Caco-2 (cell line): ENCODE data around the gene TMUB2. TPM values are rescaled to one million over a fixed set of nuclear protein-coding genes. Genes with fewer than 3 reads are reported as not detected.
A peak's percentile ranks its signal among the peaks of the same experiment; 100 is the strongest.

ENCODE experiments used
- BruUV-seq: library from RNA; stranded (reverse); fragments of 400-500 nt; replicated peaks from 2 replicates; lab custom pipeline; 2021; lab: Mats Ljungman, UMichigan
- CTCF ChIA-PET: fragments of 300-600 bp; sonication (Branson Sonifier 250); formaldehyde crosslinking; loops from one replicate; lab custom pipeline; 2022; ENCODE audit warnings: antibody characterized with exemption; lab: Charles Lee
- POLR2A ChIA-PET: fragments of 300-600 bp; sonication (Branson Sonifier 250); formaldehyde crosslinking; loops from one replicate; lab custom pipeline; 2022; ENCODE audit warnings: antibody characterized with exemption; lab: Charles Lee
- DNase-seq, 2 experiments: peaks; one replicate each; pipeline versions ENCODE4 v3.0.0 to v3.0.0-alpha.2; 2020 to 2022
- H3K27me3 ChIP-seq: replicated peaks from 2 replicates; pipeline ENCODE4 v1.6.0; 2011; ENCODE audit warnings: low read length; ENCODE audit not compliant: control insufficient read depth, insufficient read depth
- H3K36me3 ChIP-seq: 2 replicates; pipeline ENCODE4 v1.5.1; 2011; ENCODE audit warnings: low read length; ENCODE audit not compliant: control insufficient read depth, insufficient read depth
- H3K4me1 ChIP-seq: fragments of 250-450 bp; sonication (Bioruptor Pico); 2 replicates; pipeline ENCODE4 v1.5.1; 2020; ENCODE audit warnings: mild to moderate bottlenecking
- H3K4me3 ChIP-seq: 2 replicates; pipeline ENCODE4 v1.5.1; 2011; ENCODE audit warnings: low read depth, mild to moderate bottlenecking, control low read depth, low read length
- H3K9me3 ChIP-seq: fragments of 250-450 bp; sonication (Bioruptor Pico); 2 replicates; pipeline ENCODE4 v1.5.1; 2020; ENCODE audit warnings: mild to moderate bottlenecking, moderate library complexity
- H3K27ac Mint-ChIP-seq: one replicate; pipeline ENCODE4 v1.8.0; 2022; ENCODE audit warnings: mixed read lengths; ENCODE audit not compliant: unreplicated experiment
- H3K27me3 Mint-ChIP-seq: one replicate; pipeline ENCODE4 v1.8.0; 2022; ENCODE audit warnings: mixed read lengths; ENCODE audit not compliant: insufficient read depth, unreplicated experiment
- H3K36me3 Mint-ChIP-seq: one replicate; pipeline ENCODE4 v1.8.0; 2022; ENCODE audit warnings: mild to moderate bottlenecking, mixed read lengths; ENCODE audit not compliant: insufficient read depth, unreplicated experiment
- H3K4me1 Mint-ChIP-seq: one replicate; pipeline ENCODE4 v1.8.0; 2022; ENCODE audit warnings: low read depth, mixed read lengths; ENCODE audit not compliant: unreplicated experiment
- H3K4me3 Mint-ChIP-seq: one replicate; pipeline ENCODE4 v1.8.0; 2022; ENCODE audit warnings: mild to moderate bottlenecking, moderate library complexity, mixed read lengths; ENCODE audit not compliant: unreplicated experiment
- H3K9me3 Mint-ChIP-seq: one replicate; pipeline ENCODE4 v1.8.0; 2022; ENCODE audit warnings: mixed read lengths; ENCODE audit not compliant: unreplicated experiment
- intact Hi-C: fragments of 100-400 bp; cut with micrococcal nuclease; formaldehyde crosslinking; loops from one replicate; pipeline ENCODE4 v1.10.0; 2022; ENCODE audit not compliant: unreplicated experiment
- total RNA-seq: library from RNA; stranded (reverse); gene quantifications from 2 replicates; pipeline ENCODE4 v1.2.3, GENCODE V29; 2022
- TF ChIP-seq, protein P1 (sequence below), 2 experiments: fragments of 200-600 bp in 1 of 2; IDR thresholded peaks; 1 replicate in 1 of 2; 2 replicates in 1 of 2; pipeline versions ENCODE4 v1.5.1 to v1.8.0; 2011 to 2022; ENCODE audit warnings: antibody characterized with exemption in 1 of 2, control low read depth in 1 of 2, inconsistent platforms in 1 of 2, low read depth in 1 of 2, low read length in 1 of 2, mild to moderate bottlenecking in 1 of 2, moderate library complexity in 1 of 2; ENCODE audit not compliant: insufficient read depth in 1 of 2, severe bottlenecking in 1 of 2, unreplicated experiment in 1 of 2

The TMUB2 gene
- total RNA-seq, 1 experiment from 2014 or later = 28.4 TPM

DNA sequence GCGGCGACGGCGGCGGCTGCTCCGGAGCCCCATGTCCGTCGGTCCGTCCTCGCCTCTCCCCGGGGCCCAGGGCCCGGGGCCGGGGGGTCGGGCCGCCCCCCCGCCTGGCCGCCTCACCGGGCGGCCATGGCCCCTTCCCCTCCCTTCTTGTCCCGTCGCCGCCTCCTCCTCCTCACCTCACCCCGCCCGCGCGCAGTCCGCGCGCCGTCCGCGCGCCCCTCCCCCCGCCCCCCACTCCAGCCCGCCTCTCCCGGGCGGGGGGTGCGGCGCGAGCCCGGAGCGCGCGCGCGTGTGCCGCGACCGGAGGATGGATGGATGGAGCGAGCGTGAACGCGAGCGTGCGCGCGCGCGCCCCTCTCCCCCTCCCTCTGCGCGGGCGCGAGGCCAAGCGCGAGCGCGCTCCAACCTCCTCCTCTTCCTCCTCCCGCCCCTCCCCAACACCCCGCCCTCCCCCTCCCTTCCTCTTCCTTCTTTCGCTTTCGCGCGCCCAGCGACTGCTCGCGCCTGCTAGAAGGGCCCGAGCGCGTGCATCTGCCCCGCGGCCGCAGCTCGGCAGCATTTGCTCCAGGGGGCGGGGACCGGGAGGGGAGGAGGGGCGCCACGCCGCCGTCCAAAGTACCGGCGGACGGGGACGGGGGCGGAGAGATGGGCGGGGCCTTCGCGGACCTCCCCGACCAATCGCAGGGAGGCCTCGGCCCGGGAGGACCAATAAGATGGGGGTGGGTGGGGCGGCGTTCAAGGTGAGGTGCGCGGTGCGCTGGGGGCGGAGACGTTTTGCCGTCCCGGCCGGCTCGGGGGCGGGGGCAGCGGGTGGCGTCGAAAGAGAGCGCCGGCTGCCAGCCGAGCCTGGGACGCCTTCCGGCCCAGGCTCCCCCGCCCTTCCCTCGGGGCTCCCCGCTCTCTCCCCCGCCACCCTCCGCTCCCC is 13.0 kb downstream of the TMUB2 start, which contains the start of gene ATXN7L3:
Gene ATXN7L3 (minus strand): TSS at position 332 of the 925 bp plus-strand sequence. CDS start 1,814 bp downstream, outside the sequence.
- peaks cover 26% of the 10 kb centered on the region for H3K4me1 Mint-ChIP-seq
- peaks cover 54% of the 10 kb centered on the region for H3K36me3 Mint-ChIP-seq
- intact Hi-C loops = loop anchor here (1.0 to 2.0 kb wide), 4 partner anchors 14 to 131 kb away; partner anchors contain the start of genes HROB and TMUB2
- peaks cover 14% of the 10 kb centered on the region; the same call in 1 of the 2 replicates for H3K4me1 ChIP-seq
- H3K9me3 Mint-ChIP-seq = no peaks in the 10 kb centered on the region
- ChIA-PET CTCF (interaction anchor here (0.5 to 0.7 kb wide), 11 partner anchors 9 to 386 kb away, joined by 3 to 9 read pairs (median 4); partner anchors contain the start of gene TMUB2), POLR2A (interaction anchor here (0.6 to 2.3 kb wide), 12 partner anchors 9 to 1376 kb away, joined by 3 to 11 read pairs (median 5); partner anchors contain the start of genes BECN1, ETV4, FAM171A2 and TMUB2)
- H3K27ac Mint-ChIP-seq = peak within 1 kb of the TSS; percentile 93
- H3K9me3 ChIP-seq = no peaks in the 10 kb centered on the region
- peaks cover 2% of the 10 kb centered on the region for H3K36me3 ChIP-seq
- no peaks in the 10 kb centered on the region for H3K27me3 Mint-ChIP-seq
- DNase-seq = peak; percentile 99 to 100
- TF ChIP-seq, protein P1, sequence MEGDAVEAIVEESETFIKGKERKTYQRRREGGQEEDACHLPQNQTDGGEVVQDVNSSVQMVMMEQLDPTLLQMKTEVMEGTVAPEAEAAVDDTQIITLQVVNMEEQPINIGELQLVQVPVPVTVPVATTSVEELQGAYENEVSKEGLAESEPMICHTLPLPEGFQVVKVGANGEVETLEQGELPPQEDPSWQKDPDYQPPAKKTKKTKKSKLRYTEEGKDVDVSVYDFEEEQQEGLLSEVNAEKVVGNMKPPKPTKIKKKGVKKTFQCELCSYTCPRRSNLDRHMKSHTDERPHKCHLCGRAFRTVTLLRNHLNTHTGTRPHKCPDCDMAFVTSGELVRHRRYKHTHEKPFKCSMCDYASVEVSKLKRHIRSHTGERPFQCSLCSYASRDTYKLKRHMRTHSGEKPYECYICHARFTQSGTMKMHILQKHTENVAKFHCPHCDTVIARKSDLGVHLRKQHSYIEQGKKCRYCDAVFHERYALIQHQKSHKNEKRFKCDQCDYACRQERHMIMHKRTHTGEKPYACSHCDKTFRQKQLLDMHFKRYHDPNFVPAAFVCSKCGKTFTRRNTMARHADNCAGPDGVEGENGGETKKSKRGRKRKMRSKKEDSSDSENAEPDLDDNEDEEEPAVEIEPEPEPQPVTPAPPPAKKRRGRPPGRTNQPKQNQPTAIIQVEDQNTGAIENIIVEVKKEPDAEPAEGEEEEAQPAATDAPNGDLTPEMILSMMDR (IDR thresholded peaks at IDR 0.05; ENCODE audit: insufficient read depth in 1 of 2, low read depth in 1 of 2, low read length in 1 of 2, severe bottlenecking in 1 of 2, unreplicated experiment in 1 of 2) = no peak
- H3K4me3 ChIP-seq = peak within 1 kb of the TSS; percentile 91
- no peaks in the 10 kb centered on the region for H3K27me3 ChIP-seq
- peak within 1 kb of the TSS; percentile 96 for H3K4me3 Mint-ChIP-seq
- no TSS peak for BruUV-seq

DNA sequence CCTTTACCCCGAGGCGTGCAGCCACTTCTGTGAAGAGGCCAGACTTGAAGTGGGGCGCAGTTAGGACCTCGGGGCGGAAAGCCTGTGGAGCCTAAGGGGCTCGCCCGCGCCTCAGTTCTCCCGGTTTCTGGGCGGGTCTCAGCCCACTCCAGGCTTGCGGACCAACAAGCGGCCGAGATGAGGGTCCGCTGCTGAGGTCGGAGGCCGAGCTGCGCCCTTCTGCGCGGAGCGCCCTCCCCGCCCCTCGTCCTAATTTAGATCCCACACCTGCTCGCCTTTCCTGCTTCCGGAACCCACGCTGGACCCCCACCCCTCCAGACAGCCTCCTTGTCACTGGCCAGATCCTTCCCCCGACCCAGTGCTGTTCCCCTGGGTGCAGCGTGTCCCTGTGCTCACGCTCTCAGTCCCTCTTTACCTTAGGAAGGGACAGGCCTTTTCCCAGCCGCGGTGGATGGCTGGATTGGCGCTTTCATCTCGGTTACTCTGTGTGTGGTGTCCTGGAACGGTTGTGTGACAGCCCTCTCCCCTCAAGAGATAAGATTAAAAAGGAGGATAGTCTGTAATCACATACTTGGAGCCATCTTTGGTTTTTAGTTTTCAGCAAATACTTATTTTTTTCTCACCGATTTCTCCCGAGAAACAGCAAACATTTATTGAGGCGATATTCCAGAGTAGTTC is 13.8 kb downstream of the TMUB2 start:
- Mint-ChIP-seq H3K27me3 (no peaks in the 10 kb centered on the region), H3K36me3 (peaks cover 48% of the 10 kb centered on the region), H3K9me3 (no peaks in the 10 kb centered on the region), H3K4me3 (peak overlapping the region; percentile 96), H3K27ac (peak overlapping the region; percentile 93), H3K4me1 (peaks cover 26% of the 10 kb centered on the region)
- POLR2A ChIA-PET = interaction anchor here (0.6 to 2.3 kb wide), 6 partner anchors 14 to 840 kb away, joined by 3 to 11 read pairs (median 6); partner anchors contain the start of genes FAM171A2 and TMUB2
- H3K36me3 ChIP-seq = peaks cover 2% of the 10 kb centered on the region
- peak in 1 of 2 experiments; percentile 69 for DNase-seq
- intact Hi-C loops = loop anchor here (1.0 kb wide), 3 partner anchors 14 to 59 kb away; partner anchors contain the start of genes HROB and TMUB2
- no peaks in the 10 kb centered on the region for H3K9me3 ChIP-seq
- peak overlapping the region; percentile 83 for H3K4me3 ChIP-seq
- CTCF ChIA-PET = interaction anchor here (0.6 to 1.2 kb wide), 2 partner anchors 145 to 153 kb away, joined by 3 read pairs; partner anchors contain the start of gene GRN
- no peaks in the 10 kb centered on the region for H3K27me3 ChIP-seq
- peaks cover 14% of the 10 kb centered on the region; the same call in 1 of the 2 replicates for H3K4me1 ChIP-seq
- TF ChIP-seq, protein P1 (IDR thresholded peaks at IDR 0.05; ENCODE audit: insufficient read depth in 1 of 2, low read depth in 1 of 2, low read length in 1 of 2, severe bottlenecking in 1 of 2, unreplicated experiment in 1 of 2) = no peak
- TSS peak; percentile 88 for BruUV-seq
